Skeletal muscle cell (primary cell): Measurements from ENCODE around the gene APLP1.
"Not testable (repeated sequence)": the region's sequence is repeated elsewhere in the genome, so short reads cannot be mapped to it uniquely, and the experiment has no call there.

Experiments used
- DNase-seq: peaks from one replicate; pipeline ENCODE4 v3.0.0-alpha.2; 2010; ENCODE audit warnings: low read depth
- H3K4me3 ChIP-seq: 2 replicates; pipeline ENCODE4 v1.5.1; 2011; ENCODE audit warnings: low read depth, mild to moderate bottlenecking, control low read depth, low read length, moderate library complexity

APLP1 gene

GRCh38 chr19:35851213-35852028 is 17.0 kb upstream of the APLP1 start:
- no peak for DNase-seq
- H3K4me3 ChIP-seq: no peak overlapping the region

GRCh38 chr19:35852029-35852780 is 16.2 kb upstream of the APLP1 start, which contains the start of gene NPHS1:
TSS of gene NPHS1 (minus strand) at chr19:35852504. CDS start at chr19:35851837, 667 bp downstream.
- DNase-seq: no peak
- H3K4me3 ChIP-seq: no peak within 1 kb of the TSS

GRCh38 chr19:35853038-35853756 is 15.2 kb upstream of the APLP1 start:
- no peak overlapping the region for H3K4me3 ChIP-seq
- DNase-seq: no peak

GRCh38 chr19:35856546-35857149 is 11.7 kb upstream of the APLP1 start, which contains the start of gene KIRREL2:
TSS of gene KIRREL2 (plus strand) at chr19:35856911. CDS start at chr19:35857120, 209 bp downstream.
- peak within 1 kb of the TSS; percentile 50 for H3K4me3 ChIP-seq
- DNase-seq: no peak

GRCh38 chr19:35858311-35858710 is 10.1 kb upstream of the APLP1 start:
- no peak for DNase-seq
- no peak overlapping the region for H3K4me3 ChIP-seq

- H3K4me3 ChIP-seq: no peak overlapping the region
- no peak for DNase-seq
These were observed 9.0 kb upstream of the APLP1 start for GRCh38 chr19:35859414-35859813.

- no peak for DNase-seq
- H3K4me3 ChIP-seq: no peak overlapping the region
These were observed 7.9 kb upstream of the APLP1 start for GRCh38 chr19:35860436-35860817.

GRCh38 chr19:35860818-35861639 is 7.3 kb upstream of the APLP1 start:
- no peak for DNase-seq
- H3K4me3 ChIP-seq: no peak overlapping the region

GRCh38 chr19:35861640-35862160 is 6.7 kb upstream of the APLP1 start:
- no peak overlapping the region for H3K4me3 ChIP-seq
- DNase-seq: no peak

- no peak for DNase-seq
- no peak overlapping the region for H3K4me3 ChIP-seq
These were observed 5.8 kb upstream of the APLP1 start for GRCh38 chr19:35862528-35862927.

GRCh38 chr19:35863018-35863417 is 5.4 kb upstream of the APLP1 start:
- H3K4me3 ChIP-seq: no peak overlapping the region
- DNase-seq: no peak

- no peak for DNase-seq
- H3K4me3 ChIP-seq: peak overlapping the region; percentile 51
These were observed 501 bp downstream of the APLP1 start for GRCh38 chr19:35868823-35869326.

GRCh38 chr19:35869327-35870123 is 1.2 kb downstream of the APLP1 start:
- no peak for DNase-seq
- peak overlapping the region; percentile 51 for H3K4me3 ChIP-seq

- H3K4me3 ChIP-seq: peak overlapping the region; percentile 51
- DNase-seq: not testable (repeated sequence)
These were observed 1.9 kb downstream of the APLP1 start for GRCh38 chr19:35870124-35870736.

- H3K4me3 ChIP-seq: no peak overlapping the region
- DNase-seq: no peak
These were observed 2.4 kb downstream of the APLP1 start for GRCh38 chr19:35870798-35871197.

GRCh38 chr19:35871611-35872010 is 3.2 kb downstream of the APLP1 start:
- no peak for DNase-seq
- H3K4me3 ChIP-seq: no peak overlapping the region

GRCh38 chr19:35872180-35872579 is 3.8 kb downstream of the APLP1 start:
- H3K4me3 ChIP-seq: no peak overlapping the region
- DNase-seq: no peak
